Left ventricle myocardium inferior (tissue), 1 donor: ENCODE data around the gene CDC23. TPM values are rescaled to one million over a fixed set of nuclear protein-coding genes. Genes with fewer than 3 reads are reported as not detected.
A peak's percentile ranks its signal among the peaks of the same experiment; 100 is the strongest.
"Not testable (repeated sequence)": the region's sequence is repeated elsewhere in the genome, so short reads cannot be mapped to it uniquely, and the experiment has no call there.

Source experiments
- DNase-seq: peaks from one replicate; pipeline ENCODE4 v3.0.0-alpha.2; 2020
- H3K27ac ChIP-seq: fragments of 200-600 bp; replicated peaks from 2 replicates; pipeline ENCODE4 v1.8.0; 2021
- H3K27me3 ChIP-seq: fragments of 200-600 bp; 2 replicates; pipeline ENCODE4 v1.8.0; 2021; ENCODE audit warnings: low read depth
- H3K36me3 ChIP-seq: fragments of 200-600 bp; 2 replicates; pipeline ENCODE4 v1.8.0; 2021
- H3K4me1 ChIP-seq: fragments of 200-600 bp; 2 replicates; pipeline ENCODE4 v1.8.0; 2021
- H3K4me3 ChIP-seq: fragments of 200-600 bp; 2 replicates; pipeline ENCODE4 v1.8.0; 2021; ENCODE audit warnings: mild to moderate bottlenecking, moderate library complexity
- H3K9me3 ChIP-seq: fragments of 200-600 bp; replicated peaks from 2 replicates; pipeline ENCODE4 v1.8.0; 2021
- intact Hi-C: fragments of 100-400 bp; cut with micrococcal nuclease; formaldehyde crosslinking; loops from one replicate; pipeline ENCODE4 v1.11.0; 2022
- total RNA-seq: library from RNA; stranded (reverse); fragmentation: NEBNext Ultra II Directional; extraction: Animal tissue kit (Norgen Biotek cat#: 25700); gene quantifications from one replicate; pipeline ENCODE4 v1.2.1, GENCODE V29; 2021
- TF ChIP-seq, protein P1 (sequence below): fragments of 200-600 bp; IDR thresholded peaks from 2 replicates; pipeline ENCODE4 v1.8.0; 2021; ENCODE audit warnings: antibody characterized with exemption, mild to moderate bottlenecking, borderline replicate concordance
- donor health status: DM: no; HTN: yes; CAD: no; lungs with severe emphysema.

CDC23 gene
- total RNA-seq, 1 donor from 2014 or later = 20.2 TPM

DNA sequence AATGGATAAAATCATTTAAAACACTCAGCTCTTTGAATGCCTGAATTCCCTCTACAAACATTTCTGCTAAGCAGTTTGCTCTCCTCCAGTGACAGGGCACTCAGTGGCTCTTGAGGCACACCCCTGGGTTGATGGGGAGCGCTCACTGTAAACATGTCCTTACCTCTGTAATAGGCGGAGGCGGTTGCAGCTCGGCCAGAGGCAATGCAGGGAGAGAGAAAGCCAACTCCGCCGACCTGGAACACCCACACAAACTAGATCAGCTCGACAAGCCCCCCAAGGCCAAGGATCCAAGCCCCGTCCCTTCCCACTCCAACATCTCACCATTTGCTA is 329 bp downstream of the CDC23 start:
- TF ChIP-seq, protein P1, sequence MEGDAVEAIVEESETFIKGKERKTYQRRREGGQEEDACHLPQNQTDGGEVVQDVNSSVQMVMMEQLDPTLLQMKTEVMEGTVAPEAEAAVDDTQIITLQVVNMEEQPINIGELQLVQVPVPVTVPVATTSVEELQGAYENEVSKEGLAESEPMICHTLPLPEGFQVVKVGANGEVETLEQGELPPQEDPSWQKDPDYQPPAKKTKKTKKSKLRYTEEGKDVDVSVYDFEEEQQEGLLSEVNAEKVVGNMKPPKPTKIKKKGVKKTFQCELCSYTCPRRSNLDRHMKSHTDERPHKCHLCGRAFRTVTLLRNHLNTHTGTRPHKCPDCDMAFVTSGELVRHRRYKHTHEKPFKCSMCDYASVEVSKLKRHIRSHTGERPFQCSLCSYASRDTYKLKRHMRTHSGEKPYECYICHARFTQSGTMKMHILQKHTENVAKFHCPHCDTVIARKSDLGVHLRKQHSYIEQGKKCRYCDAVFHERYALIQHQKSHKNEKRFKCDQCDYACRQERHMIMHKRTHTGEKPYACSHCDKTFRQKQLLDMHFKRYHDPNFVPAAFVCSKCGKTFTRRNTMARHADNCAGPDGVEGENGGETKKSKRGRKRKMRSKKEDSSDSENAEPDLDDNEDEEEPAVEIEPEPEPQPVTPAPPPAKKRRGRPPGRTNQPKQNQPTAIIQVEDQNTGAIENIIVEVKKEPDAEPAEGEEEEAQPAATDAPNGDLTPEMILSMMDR = no peak
- Histone ChIP-seq H3K36me3 (peaks cover 14% of the 10 kb centered on the region), H3K4me1 (peaks cover 33% of the 10 kb centered on the region)

DNA sequence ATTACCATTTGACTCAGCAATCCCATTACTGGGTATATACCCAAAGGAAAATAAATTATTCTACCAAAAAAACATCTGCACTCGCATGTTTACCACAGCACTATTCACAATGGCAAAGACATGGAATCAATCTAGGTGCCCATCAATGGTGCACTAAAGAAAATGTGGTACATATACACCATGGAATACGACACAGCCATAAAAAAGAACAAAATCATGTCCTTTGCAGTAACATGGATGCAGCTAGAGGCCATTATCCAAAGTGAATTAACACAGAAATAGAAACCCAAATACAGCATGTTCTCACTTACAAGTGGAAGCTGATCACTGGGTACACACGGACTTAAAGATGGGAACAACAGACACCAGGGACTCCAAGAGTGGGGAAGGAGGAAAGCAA is 2.1 kb downstream of the CDC23 start:
- Histone ChIP-seq H3K4me1 (peaks cover 33% of the 10 kb centered on the region), H3K27me3 (no peaks in the 10 kb centered on the region), H3K4me3 (no peak overlapping the region), H3K9me3 (no peaks in the 10 kb centered on the region), H3K36me3 (peaks cover 23% of the 10 kb centered on the region), H3K27ac (no peak overlapping the region)
- intact Hi-C loops = no loop called here
- TF ChIP-seq, protein P1 = no peak
- DNase-seq = no peak

More for the DNA sequence above, 329 bp downstream of the CDC23 start:
- H3K9me3 ChIP-seq = no peaks in the 10 kb centered on the region
- DNase-seq = no peak
- H3K27me3 ChIP-seq = no peaks in the 10 kb centered on the region
- peak overlapping the region; percentile 98 for H3K4me3 ChIP-seq
- intact Hi-C loops = no loop called here
- peak overlapping the region; percentile 81 for H3K27ac ChIP-seq

DNA sequence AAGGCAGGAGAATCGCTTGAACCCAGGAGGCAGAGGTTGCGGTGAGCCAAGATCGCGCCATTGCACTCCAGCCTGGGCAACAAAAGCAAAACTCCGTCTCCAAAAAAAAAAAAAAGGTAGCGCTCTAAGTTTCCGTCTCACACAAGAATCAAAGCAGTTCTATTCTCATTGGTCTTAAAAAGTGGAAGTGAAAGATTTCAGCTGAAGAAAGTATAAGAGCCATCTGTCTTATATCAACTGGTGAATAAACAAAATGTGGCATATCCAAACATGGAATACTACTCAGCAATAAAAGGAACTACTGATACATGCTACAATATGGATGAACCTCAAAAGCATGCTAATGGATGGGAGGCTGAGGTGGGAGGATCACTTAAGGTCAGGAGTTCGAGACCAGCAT is 19.3 kb downstream of the CDC23 start:
- intact Hi-C loops, H3K4me1 ChIP-seq, H3K27ac ChIP-seq, H3K27me3 ChIP-seq, H3K9me3 ChIP-seq, DNase-seq, H3K4me3 ChIP-seq: not testable (repeated sequence)
- H3K36me3 ChIP-seq = peaks cover 95% of the 10 kb centered on the region

DNA sequence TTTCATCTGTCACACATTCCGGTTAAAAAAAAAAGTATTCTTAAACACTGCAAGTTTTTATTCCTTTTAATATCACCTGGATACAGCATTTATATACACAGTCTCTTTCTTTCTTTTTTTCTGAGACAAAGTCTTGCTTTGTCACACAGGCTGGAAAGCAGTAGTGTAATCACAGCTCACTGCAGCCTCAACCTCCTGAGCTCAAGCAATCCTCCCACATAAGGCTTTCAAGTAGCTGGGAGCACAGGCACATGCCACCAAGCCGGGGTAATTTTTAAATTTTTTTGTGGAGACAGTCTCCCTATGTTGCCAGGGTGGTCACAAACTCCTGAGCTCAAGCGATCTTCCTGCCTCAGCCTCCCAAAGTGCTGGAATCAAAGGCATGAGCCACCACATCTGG is 20.3 kb downstream of the CDC23 start:
- peaks cover 95% of the 10 kb centered on the region for H3K36me3 ChIP-seq
- TF ChIP-seq, protein P1 = no peak
- no peaks in the 10 kb centered on the region for H3K9me3 ChIP-seq

DNA sequence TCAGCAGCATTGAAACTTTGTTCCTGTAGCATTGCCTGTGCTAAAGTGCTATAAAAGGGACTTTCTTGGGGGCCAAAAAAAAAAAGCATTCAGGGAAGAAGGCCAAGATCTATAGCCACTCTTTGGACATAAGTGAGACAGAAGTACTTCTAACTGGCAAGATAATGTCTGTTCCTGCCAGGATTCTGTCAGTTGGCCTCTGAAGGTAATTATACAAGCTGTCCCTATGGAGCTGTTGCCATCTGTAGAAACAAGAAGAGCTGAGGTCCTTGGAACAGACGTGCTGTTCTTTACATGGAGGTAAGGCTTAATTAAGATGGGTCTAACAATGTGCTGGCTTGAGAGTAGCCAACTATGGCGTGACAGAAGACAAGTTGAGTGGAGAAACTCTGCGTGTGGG is 24.5 kb downstream of the CDC23 start:
- H3K36me3 ChIP-seq = peaks cover 86% of the 10 kb centered on the region

More for the DNA sequence above, 20.3 kb downstream of the CDC23 start:
- no peak overlapping the region for H3K4me3 ChIP-seq
- no peak overlapping the region for H3K27ac ChIP-seq
- H3K27me3 ChIP-seq = no peaks in the 10 kb centered on the region
- DNase-seq = no peak
- intact Hi-C loops = no loop called here
- H3K4me1 ChIP-seq = peaks cover 9% of the 10 kb centered on the region

DNA sequence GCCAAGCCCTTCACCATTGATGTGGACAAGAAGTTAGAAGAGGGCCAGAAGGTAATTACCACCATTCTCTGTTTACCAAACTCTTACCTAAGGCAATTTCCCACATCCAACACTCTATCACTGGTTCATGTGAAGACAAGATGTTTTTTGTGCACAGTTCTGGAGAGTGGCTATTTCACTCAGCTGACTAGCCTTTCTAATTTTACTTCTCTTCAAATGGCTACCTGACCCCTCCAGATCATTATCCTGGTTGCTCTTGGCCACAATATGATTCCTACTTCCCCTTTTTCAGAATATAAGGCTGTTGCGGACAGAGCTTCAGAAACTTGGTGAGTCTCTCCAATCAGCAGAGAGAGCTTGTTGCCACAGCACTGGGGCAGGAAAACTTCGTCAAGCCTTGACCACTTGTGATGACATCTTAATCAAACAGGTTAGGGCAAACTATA is 27.1 kb downstream of the CDC23 start:
- Histone ChIP-seq H3K27me3 (no peaks in the 10 kb centered on the region), H3K9me3 (no peaks in the 10 kb centered on the region), H3K4me1 (peaks cover 24% of the 10 kb centered on the region), H3K4me3 (no peak overlapping the region), H3K36me3 (peaks cover 61% of the 10 kb centered on the region), H3K27ac (no peak overlapping the region)
- DNase-seq = no peak
- TF ChIP-seq, protein P1 = no peak
- intact Hi-C loops = no loop called here

More for the DNA sequence above, 24.5 kb downstream of the CDC23 start:
- no peaks in the 10 kb centered on the region for H3K9me3 ChIP-seq
- TF ChIP-seq, protein P1 = no peak
- peaks cover 9% of the 10 kb centered on the region for H3K4me1 ChIP-seq
- no peaks in the 10 kb centered on the region for H3K27me3 ChIP-seq
- DNase-seq = no peak
- no peak overlapping the region for H3K4me3 ChIP-seq
- intact Hi-C loops = no loop called here
- peak overlapping the region; percentile 73 for H3K27ac ChIP-seq
